Measurements from ENCODE around the gene CEMIP2. TPM values are rescaled to one million over a fixed set of nuclear protein-coding genes. Genes with fewer than 3 reads are reported as not detected.

The CEMIP2 gene
- polyA plus RNA-seq, 1 of the 3 experiments (the other 2 are of a cell fraction): 39.8 TPM

DNA sequence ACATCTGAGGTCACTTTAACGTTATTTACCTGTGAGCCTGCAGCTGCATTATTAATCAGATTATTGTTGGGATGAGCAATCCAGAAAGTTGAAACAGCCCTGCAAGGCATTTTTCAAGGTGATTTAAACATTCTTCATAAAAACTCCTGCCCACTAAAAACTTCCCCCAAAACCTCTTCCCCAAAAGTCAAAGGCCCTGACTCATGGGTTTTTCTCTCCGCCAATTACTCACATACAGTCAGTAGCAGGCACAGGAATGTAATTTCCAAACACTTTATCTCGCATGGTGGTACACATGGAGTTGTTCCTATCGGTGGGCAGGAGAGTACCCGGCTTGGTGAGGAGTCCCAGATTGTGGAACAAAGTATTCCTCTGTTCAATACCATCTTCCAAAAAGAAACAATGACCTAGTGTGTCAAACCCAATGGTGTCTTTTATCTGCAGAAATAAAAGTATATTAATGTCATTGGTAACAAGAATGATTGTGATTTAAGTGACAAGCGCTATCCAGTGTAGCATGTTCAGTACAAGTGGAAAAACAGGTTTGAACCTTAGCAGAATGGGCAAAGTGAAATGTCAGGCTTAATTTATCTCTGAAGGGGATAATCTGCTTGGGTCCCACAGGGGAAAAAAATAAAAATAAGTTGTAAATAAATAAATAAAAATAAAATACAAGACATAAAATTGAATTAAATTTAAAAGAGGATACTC, 38.3 kb downstream of the CEMIP2 start:
- no peak for DNase-seq
- Histone ChIP-seq H3K4me1 (ENCODE audit: control insufficient read depth in 1 of 2, insufficient read depth in 2 of 2, low read depth in 1 of 2, low read length in 1 of 2) (peaks cover 0 to 5% of the 10 kb centered on the region in 2 experiments; a peak in 2 of 4 replicates), H3K9ac (no peak overlapping the region), H3F3A (replicated peaks; ENCODE audit: insufficient read depth) (no peaks in the 10 kb centered on the region), H4K20me1 (ENCODE audit: insufficient read depth) (no peaks in the 10 kb centered on the region), H3K27ac (ENCODE audit: low read depth in 2 of 2, low read length in 1 of 2) (no peak overlapping the region), H3K9me2 (no peaks in the 10 kb centered on the region), H2AFZ (ENCODE audit: low read depth) (no peak overlapping the region), H3K27me3 (ENCODE audit: insufficient read depth) (no peaks in the 10 kb centered on the region), H3K4me3 (ENCODE audit: low read depth in 2 of 2, low read length in 1 of 2) (no peak overlapping the region), H3K79me2 (ENCODE audit: insufficient read depth) (no peaks in the 10 kb centered on the region), H3K36me3 (replicated peaks in 1 of 2; ENCODE audit: control insufficient read depth in 1 of 2, insufficient read depth in 2 of 2, low read length in 1 of 2) (peaks cover 7 to 12% of the 10 kb centered on the region in 2 experiments), H3K9me3 (no peaks in the 10 kb centered on the region), H3K4me2 (no peak overlapping the region)
- TF ChIP-seq JUND (IDR thresholded peaks at IDR 0.05) (no peak), TAF1 (IDR thresholded peaks at IDR 0.05; ENCODE audit: borderline replicate concordance, low read depth, low read length) (no peak)
- POLR2A ChIA-PET: no interaction called here
- CTCF ChIA-PET: no interaction called here
- WGBS (ENCODE audit: low lambda C conversion rate): 58% methylated on average over 6 of the region's 6 CpGs

DNA sequence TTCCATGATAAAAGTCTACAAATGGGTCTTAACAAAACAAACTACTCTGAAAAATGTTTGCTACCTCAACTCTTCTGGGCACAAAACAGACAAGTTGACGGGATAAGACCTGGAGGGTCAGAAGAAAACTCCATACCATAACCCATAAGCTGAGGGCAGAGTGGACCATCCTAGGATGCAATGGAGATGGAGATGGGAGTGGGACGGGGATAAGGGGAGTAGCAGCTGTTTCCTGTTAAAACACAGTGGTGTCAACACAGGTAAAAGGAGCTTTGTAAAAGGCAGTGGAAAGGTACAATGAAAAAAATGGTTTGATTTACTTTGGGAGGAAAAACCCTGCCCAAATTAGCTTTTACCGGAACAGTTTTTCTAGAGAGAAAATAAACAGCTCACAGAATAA, 41.6 kb downstream of the CEMIP2 start:
- Histone ChIP-seq H3K4me1 (ENCODE audit: control insufficient read depth in 1 of 2, insufficient read depth in 2 of 2, low read depth in 1 of 2, low read length in 1 of 2) (0 out of 4 replicates have a peak, but pooled peaks cover 0 to 2% of the 10 kb centered on the region in 2 experiments), H3K9ac (no peak overlapping the region), H3K4me2 (no peak overlapping the region), H3F3A (replicated peaks; ENCODE audit: insufficient read depth) (peaks cover 5% of the 10 kb centered on the region), H3K27ac (ENCODE audit: low read depth in 2 of 2, low read length in 1 of 2) (peak overlapping the region in 1 of 2 experiments; percentile 47; a peak in 2 of 4 replicates), H3K4me3 (ENCODE audit: low read depth in 2 of 2, low read length in 1 of 2) (no peak overlapping the region), H4K20me1 (ENCODE audit: insufficient read depth) (no peaks in the 10 kb centered on the region), H3K9me2 (no peaks in the 10 kb centered on the region), H2AFZ (ENCODE audit: low read depth) (no peak overlapping the region), H3K9me3 (no peaks in the 10 kb centered on the region), H3K79me2 (ENCODE audit: insufficient read depth) (no peaks in the 10 kb centered on the region), H3K27me3 (ENCODE audit: insufficient read depth) (no peaks in the 10 kb centered on the region), H3K36me3 (replicated peaks in 1 of 2; ENCODE audit: control insufficient read depth in 1 of 2, insufficient read depth in 2 of 2, low read length in 1 of 2) (peaks cover 17 to 22% of the 10 kb centered on the region in 2 experiments)
- 67% methylated on average over 3 of the region's 3 CpGs for WGBS (ENCODE audit: low lambda C conversion rate)
- no peak for DNase-seq
- ChIA-PET POLR2A (no interaction called here), CTCF (interaction anchor here (1.5 kb wide), 1 partner anchor 10 kb away, joined by 10 read pairs; no protein-coding TSS in a partner anchor)
- TF ChIP-seq RAD21 (IDR thresholded peaks at IDR 0.05; ENCODE audit: low read length): no peak
- no peak for TF ChIP-seq NFIC (IDR thresholded peaks at IDR 0.05; ENCODE audit: borderline replicate concordance)
- TF ChIP-seq, protein P1, sequence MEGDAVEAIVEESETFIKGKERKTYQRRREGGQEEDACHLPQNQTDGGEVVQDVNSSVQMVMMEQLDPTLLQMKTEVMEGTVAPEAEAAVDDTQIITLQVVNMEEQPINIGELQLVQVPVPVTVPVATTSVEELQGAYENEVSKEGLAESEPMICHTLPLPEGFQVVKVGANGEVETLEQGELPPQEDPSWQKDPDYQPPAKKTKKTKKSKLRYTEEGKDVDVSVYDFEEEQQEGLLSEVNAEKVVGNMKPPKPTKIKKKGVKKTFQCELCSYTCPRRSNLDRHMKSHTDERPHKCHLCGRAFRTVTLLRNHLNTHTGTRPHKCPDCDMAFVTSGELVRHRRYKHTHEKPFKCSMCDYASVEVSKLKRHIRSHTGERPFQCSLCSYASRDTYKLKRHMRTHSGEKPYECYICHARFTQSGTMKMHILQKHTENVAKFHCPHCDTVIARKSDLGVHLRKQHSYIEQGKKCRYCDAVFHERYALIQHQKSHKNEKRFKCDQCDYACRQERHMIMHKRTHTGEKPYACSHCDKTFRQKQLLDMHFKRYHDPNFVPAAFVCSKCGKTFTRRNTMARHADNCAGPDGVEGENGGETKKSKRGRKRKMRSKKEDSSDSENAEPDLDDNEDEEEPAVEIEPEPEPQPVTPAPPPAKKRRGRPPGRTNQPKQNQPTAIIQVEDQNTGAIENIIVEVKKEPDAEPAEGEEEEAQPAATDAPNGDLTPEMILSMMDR (IDR thresholded peaks at IDR 0.05): no peak
- TF ChIP-seq MEF2A (IDR thresholded peaks at IDR 0.05; ENCODE audit: borderline replicate concordance, low read depth): no peak
- TF ChIP-seq FOXJ3 (CRISPR knock-in tag; IDR thresholded peaks at IDR 0.05): no peak
- TF ChIP-seq, protein P2, sequence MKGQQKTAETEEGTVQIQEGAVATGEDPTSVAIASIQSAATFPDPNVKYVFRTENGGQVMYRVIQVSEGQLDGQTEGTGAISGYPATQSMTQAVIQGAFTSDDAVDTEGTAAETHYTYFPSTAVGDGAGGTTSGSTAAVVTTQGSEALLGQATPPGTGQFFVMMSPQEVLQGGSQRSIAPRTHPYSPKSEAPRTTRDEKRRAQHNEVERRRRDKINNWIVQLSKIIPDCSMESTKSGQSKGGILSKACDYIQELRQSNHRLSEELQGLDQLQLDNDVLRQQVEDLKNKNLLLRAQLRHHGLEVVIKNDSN (IDR thresholded peaks at IDR 0.05; ENCODE audit: borderline replicate concordance, low read depth): no peak
- TF ChIP-seq, protein P3, sequence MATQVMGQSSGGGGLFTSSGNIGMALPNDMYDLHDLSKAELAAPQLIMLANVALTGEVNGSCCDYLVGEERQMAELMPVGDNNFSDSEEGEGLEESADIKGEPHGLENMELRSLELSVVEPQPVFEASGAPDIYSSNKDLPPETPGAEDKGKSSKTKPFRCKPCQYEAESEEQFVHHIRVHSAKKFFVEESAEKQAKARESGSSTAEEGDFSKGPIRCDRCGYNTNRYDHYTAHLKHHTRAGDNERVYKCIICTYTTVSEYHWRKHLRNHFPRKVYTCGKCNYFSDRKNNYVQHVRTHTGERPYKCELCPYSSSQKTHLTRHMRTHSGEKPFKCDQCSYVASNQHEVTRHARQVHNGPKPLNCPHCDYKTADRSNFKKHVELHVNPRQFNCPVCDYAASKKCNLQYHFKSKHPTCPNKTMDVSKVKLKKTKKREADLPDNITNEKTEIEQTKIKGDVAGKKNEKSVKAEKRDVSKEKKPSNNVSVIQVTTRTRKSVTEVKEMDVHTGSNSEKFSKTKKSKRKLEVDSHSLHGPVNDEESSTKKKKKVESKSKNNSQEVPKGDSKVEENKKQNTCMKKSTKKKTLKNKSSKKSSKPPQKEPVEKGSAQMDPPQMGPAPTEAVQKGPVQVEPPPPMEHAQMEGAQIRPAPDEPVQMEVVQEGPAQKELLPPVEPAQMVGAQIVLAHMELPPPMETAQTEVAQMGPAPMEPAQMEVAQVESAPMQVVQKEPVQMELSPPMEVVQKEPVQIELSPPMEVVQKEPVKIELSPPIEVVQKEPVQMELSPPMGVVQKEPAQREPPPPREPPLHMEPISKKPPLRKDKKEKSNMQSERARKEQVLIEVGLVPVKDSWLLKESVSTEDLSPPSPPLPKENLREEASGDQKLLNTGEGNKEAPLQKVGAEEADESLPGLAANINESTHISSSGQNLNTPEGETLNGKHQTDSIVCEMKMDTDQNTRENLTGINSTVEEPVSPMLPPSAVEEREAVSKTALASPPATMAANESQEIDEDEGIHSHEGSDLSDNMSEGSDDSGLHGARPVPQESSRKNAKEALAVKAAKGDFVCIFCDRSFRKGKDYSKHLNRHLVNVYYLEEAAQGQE (IDR thresholded peaks at IDR 0.05; ENCODE audit: low read depth, low read length): no peak
- no peak for TF ChIP-seq YY1 (IDR thresholded peaks at IDR 0.05; ENCODE audit: low read depth)
- no peak for TF ChIP-seq GABPA (IDR thresholded peaks at IDR 0.05; ENCODE audit: low read depth)
- TF ChIP-seq, protein P4, sequence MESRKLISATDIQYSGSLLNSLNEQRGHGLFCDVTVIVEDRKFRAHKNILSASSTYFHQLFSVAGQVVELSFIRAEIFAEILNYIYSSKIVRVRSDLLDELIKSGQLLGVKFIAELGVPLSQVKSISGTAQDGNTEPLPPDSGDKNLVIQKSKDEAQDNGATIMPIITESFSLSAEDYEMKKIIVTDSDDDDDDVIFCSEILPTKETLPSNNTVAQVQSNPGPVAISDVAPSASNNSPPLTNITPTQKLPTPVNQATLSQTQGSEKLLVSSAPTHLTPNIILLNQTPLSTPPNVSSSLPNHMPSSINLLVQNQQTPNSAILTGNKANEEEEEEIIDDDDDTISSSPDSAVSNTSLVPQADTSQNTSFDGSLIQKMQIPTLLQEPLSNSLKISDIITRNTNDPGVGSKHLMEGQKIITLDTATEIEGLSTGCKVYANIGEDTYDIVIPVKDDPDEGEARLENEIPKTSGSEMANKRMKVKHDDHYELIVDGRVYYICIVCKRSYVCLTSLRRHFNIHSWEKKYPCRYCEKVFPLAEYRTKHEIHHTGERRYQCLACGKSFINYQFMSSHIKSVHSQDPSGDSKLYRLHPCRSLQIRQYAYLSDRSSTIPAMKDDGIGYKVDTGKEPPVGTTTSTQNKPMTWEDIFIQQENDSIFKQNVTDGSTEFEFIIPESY (IDR thresholded peaks at IDR 0.05; ENCODE audit: borderline replicate concordance, low read depth): no peak
- TF ChIP-seq SMC3 (IDR thresholded peaks at IDR 0.05; ENCODE audit: low read depth, low read length): no peak
